ENCODE results near the gene PPIF.

DNA sequence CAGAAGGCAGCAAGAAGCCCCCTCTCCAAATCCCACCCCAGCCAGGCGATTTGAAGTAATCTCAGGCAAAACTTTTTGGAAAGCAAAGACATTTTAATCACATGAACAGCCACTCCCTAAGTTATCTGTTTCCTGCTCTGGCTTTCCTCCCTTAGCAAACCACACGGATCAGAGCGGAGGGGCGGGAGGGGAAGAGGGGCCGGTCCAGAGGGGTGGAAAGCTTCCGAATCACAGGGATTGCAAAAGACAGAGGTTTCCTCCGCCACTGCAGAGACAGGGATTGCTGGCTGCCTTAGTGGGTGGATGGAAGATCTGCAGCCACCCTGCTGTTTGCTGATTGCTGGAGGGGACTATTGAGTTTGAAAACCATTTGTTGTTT is 57.0 kb downstream of the PPIF start:
- TF ChIP-seq, protein P1, sequence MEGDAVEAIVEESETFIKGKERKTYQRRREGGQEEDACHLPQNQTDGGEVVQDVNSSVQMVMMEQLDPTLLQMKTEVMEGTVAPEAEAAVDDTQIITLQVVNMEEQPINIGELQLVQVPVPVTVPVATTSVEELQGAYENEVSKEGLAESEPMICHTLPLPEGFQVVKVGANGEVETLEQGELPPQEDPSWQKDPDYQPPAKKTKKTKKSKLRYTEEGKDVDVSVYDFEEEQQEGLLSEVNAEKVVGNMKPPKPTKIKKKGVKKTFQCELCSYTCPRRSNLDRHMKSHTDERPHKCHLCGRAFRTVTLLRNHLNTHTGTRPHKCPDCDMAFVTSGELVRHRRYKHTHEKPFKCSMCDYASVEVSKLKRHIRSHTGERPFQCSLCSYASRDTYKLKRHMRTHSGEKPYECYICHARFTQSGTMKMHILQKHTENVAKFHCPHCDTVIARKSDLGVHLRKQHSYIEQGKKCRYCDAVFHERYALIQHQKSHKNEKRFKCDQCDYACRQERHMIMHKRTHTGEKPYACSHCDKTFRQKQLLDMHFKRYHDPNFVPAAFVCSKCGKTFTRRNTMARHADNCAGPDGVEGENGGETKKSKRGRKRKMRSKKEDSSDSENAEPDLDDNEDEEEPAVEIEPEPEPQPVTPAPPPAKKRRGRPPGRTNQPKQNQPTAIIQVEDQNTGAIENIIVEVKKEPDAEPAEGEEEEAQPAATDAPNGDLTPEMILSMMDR (conservative IDR thresholded peaks at IDR 0.05) = no peak
- TF ChIP-seq EZH2 (IDR thresholded peaks at IDR 0.05; ENCODE audit: low read depth) = no peak
